ENCODE results near the gene LARGE1.

The LARGE1 gene

DNA sequence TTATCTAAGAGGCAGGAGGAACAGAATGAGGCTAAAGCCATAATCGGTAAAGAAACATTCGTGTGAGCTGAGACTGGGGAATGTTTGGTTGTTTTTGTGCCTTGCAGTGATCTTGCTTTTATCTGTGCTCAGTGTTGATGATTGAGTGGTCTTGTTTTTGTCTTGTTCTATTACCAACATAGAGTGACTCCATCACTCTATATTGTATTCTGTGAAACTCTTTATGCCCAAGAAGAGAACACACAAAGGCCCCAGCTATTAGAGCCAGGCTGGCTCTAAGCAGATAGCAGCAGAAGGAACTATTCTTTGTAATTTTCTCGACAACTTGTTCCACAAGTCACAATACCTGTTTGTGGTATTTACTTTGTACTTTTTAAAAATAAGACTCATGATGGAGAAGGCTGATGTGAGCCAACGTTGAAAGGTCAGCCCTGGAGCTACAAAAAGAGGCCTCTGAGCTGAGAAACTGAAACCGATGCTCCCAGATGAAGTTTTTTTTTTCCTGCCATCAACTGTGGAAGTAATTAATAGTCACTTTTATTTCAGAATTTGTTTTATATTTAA, 68.4 kb downstream of the LARGE1 start:
- no peak for DNase-seq

DNA sequence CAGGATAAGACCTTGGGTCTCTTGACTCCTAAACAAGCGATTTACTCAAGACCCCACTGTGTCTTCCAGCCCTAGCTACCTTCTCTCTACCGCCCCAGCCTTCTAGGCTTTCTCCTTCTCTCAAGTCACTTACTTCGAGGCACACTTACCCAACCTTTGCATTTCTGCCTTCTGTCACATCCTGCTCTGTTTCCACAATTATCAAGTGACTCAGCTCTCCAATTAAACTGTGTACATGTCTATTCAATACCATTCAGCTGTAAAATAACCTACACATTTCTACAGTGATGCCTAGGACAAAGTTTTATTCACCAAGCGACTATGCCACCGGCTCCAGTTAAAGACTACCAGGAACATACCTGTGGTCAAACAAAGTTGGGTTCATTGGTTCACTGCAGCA, 69.0 kb downstream of the LARGE1 start:
- no peak for DNase-seq

GRCh38 chr22:33850724-33851123, 69.6 kb downstream of the LARGE1 start:
- no peak for DNase-seq

DNA sequence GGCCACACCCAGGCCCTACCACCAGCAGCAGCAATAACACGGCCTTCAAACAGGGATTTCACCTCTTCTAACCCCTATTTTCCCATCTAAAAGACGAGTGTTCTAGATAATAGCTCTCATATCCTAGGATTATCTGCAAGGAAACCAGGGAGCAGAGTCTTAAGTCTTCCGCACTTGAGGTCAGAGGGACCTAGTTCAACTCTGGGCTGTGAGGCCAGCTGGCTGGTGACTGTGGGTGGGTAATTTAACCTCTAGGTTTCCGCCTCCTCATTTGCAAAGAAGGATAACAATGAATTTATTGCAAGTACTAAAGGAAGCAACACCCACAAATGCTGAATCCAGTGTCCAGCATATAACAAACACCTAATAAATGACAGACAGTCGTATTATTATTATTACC, 70.1 kb downstream of the LARGE1 start:
- DNase-seq = no peak

DNA sequence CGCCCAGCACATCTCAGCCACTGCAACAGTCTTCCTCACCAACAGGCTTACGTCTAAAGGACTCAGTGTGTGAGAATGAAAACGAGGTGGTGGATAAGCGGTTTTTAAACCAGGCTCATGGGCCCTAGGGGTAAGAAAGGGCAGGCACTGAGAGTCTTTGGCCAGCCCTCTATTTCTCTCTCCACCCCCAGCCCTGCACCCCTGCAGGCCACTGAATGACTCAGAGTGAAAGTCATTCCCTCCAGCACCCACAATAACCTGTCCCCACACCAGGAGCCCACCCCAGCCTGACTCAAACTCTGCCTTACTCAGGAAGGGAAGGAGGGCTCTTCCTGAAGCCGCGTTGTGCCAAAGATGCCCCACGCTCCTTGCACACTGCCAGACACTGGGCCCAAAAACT, 72.0 kb downstream of the LARGE1 start:
- DNase-seq = no peak

- no peak for DNase-seq
These were observed 76.0 kb downstream of the LARGE1 start for GRCh38 chr22:33844273-33844672.

GRCh38 chr22:33842421-33843094, 77.7 kb downstream of the LARGE1 start:
- no peak for DNase-seq

GRCh38 chr22:33842006-33842354, 78.3 kb downstream of the LARGE1 start:
- no peak for DNase-seq

DNA sequence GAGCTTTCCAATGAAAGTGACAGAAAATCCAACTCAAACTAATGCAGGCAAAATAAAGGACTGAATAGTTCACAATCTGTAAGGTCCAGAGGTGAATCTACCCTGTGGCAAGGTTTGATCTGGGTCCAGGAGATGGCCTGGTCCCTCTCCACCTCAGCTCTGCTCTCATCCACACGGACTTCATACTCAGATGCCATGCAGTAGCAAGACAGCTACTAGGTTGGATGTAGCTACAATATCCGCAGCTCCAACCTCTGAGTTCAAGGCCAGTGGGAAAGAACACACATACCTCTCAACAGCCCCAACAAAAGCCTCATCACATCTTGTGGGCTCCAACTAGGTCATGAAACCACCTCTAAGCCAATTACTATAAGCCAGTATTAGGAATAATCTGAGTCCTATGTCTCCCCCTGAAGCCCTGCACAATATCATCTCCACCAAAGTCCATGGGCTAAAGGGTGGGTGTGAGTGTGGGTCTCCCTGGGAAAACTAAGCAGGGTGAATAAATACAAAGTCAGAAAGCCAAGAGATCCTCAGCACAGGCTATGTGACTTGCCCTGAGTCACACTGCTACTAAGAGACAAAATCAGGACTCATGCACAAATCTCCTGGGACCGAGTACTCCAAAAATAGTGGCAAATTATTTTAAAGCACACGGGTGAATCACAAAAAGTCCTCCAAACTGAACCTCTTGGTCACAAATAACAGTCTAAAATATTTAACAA, 78.8 kb downstream of the LARGE1 start:
- no peak for DNase-seq

DNA sequence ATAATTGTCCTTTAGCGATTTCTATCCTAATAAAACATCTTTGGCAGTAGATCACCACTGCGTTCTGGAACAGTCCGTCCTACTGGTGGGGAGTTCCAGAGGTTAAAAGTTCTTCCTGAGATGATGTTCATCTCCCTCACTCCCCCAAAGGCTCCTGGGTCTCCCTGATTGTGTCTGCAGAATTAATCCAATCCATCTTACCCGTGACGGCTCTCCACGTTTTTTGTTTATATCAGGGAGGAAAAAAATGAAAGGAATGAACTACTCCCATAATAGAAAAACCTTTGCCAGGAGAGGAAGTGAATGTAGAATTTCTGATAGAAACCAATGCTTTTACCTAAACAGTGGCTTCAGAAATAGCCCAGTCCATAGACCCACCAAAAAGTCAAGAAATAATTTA, 81.6 kb downstream of the LARGE1 start:
- DNase-seq = no peak

DNA sequence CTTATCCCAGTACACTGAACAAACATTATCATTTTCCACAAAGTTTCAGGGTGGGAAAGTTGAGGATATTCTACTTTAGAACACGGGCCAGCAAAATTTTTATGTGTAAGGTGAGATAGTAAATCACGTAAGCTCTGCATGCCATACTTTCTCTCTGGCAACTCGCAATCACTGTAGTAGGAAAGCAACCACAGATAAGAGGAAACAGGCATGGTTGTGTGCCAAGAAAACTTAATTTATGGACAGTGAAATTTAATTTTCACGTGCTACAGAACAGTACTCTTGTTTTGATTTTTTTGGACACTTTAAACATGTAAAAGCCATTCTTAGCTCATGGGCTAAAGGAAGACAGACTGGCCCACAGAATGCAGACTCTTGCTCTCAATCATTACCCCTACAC, 82.5 kb downstream of the LARGE1 start:
- DNase-seq = no peak

DNA sequence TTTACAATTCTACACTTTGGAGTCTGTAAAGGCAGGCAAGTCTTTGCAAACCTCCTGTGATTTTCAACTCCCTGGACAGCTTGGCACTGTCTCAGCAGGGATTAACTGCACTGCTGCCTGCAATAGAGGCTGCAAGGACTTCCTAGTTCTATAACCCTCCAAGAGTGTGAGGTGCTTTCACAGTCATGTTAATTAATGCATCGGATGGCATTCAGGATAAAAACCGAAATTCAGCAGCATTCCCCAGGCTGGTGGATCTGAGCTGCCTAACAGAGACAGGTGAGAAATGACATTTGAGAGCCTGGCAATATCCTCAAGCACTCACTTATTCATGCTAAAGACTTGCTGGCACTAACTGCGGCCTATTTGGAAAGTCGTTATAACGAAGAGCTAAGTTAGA, 85.0 kb downstream of the LARGE1 start:
- no peak for DNase-seq

- no peak for DNase-seq
These were observed 87.6 kb downstream of the LARGE1 start for GRCh38 chr22:33832558-33833151.

DNA sequence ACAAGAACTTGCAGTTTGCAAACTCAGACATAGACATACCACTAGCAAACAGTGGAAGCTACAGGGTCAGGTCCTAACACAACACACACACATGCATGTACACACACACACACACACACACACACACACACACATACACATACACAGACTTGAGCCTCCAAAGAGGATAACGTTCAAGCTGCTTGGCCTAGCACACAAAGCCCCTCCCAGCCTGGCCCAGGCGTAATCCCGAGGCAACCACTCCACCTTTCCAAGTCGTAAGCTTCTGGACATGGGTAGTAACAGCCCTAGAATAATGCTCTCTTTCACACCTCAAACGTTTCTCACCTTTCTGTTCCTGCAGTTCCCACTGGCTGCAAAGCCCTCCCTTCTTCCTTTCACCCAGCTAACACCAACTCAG, 88.6 kb downstream of the LARGE1 start:
- DNase-seq = no peak

DNA sequence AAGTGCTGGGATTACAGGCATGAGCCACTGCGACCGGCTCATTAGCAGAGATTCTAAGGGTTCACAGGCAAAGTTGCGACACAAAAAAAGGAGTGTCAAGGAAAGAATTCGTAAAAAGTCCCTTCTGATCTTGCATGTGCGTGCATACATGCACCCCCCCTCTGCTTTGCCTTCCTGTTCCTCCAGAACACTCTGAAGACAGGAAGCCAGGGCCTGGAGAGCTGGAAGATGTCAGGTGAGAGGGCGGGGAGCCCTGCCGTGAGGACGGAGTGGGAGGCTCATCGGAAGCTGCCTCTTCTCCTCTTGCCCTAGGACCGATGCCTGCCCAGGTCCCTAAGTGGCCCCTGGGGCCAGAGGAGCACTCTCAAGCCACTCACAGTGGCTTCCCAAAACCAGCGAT, 89.1 kb downstream of the LARGE1 start:
- no peak for DNase-seq

- no peak for DNase-seq
These were observed 90.6 kb downstream of the LARGE1 start for GRCh38 chr22:33829546-33830280.

GRCh38 chr22:33828302-33828701, 92.0 kb downstream of the LARGE1 start:
- no peak for DNase-seq

DNA sequence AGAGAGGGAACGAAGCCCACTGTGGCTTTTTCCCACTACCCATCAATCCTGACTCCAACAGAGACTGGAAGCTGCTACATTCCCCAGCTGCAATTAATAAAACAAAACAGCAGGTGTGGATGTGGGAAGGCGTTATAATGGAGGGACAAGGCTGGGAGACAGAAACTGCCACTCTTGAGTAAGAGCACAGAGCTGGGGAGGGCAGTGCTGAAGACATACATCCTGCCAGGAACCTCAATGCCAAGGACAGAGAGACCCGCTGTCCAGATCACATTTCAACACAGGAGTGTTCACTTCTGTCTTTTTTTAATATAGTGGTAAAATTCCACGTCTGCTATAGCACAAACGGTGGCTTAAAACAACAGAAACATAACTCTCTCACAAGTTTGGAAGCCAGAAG, 94.5 kb downstream of the LARGE1 start:
- no peak for DNase-seq

GRCh38 chr22:33823552-33823951, 96.7 kb downstream of the LARGE1 start:
- no peak for DNase-seq

GRCh38 chr22:33821290-33821689, 99.0 kb downstream of the LARGE1 start:
- DNase-seq = no peak

- no peak for DNase-seq
These were observed 100.5 kb downstream of the LARGE1 start for GRCh38 chr22:33819743-33820142.

DNA sequence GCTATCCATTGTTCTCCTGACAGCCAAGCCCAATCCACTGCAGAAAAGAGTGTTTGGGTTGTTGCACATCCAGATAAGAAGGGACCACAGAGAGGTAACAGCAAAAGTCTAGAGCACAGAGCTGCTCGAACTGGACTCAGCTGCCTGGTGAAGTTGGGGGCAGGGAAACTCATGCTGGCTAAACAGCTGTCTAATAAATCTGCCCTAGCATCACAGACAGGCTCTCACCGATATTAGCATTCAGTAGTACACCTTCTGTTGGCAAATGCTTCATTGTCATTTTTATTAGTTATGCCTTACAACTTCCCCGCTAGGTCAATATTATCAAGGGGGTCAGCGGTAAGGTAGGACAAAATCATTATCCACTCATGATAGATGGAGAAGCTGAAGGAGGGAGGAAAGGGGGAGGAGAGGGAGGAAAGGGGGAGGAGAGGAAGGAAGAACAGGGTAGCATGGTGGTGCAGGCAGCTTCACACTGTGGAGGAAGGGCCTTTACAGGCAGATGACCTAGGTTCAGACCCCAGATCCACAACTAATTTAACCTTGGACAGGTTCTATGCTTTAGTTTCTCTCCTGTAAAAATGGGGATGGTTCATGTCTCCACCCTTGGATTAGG, 102.7 kb downstream of the LARGE1 start:
- DNase-seq = no peak

GRCh38 chr22:33812360-33812977, 107.8 kb downstream of the LARGE1 start:
- DNase-seq = no peak
